ENCODE data around the gene PRLR.

DNA sequence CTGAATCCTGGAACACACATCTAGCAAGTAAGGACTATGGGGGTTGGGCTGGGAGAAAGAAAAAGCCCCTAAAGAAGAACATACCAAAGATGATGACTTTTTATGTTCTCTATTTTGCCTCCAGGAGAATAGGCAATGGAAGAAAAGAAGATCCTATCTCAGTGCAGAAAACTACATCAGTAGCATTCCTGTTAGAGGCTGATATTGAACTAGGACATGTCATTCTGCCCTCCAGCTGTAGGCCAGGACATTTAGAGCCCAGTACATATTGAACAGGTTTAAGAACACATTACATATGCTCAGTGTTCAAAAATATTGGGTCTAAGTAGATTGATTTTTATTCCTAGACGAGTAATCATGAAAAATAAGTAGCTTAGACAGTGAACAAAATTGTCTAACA is 24.7 kb downstream of the PRLR start:
- TF ChIP-seq, protein P1, sequence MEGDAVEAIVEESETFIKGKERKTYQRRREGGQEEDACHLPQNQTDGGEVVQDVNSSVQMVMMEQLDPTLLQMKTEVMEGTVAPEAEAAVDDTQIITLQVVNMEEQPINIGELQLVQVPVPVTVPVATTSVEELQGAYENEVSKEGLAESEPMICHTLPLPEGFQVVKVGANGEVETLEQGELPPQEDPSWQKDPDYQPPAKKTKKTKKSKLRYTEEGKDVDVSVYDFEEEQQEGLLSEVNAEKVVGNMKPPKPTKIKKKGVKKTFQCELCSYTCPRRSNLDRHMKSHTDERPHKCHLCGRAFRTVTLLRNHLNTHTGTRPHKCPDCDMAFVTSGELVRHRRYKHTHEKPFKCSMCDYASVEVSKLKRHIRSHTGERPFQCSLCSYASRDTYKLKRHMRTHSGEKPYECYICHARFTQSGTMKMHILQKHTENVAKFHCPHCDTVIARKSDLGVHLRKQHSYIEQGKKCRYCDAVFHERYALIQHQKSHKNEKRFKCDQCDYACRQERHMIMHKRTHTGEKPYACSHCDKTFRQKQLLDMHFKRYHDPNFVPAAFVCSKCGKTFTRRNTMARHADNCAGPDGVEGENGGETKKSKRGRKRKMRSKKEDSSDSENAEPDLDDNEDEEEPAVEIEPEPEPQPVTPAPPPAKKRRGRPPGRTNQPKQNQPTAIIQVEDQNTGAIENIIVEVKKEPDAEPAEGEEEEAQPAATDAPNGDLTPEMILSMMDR (IDR thresholded peaks at IDR 0.05) = no peak
- TF ChIP-seq POLR2AphosphoS5 (IDR thresholded peaks at IDR 0.05) (no peak), POLR2A (IDR thresholded peaks at IDR 0.05) (no peak)

Measured in prostate gland (tissue), 2 donors.